ENCODE measurements around the gene USP25. TPM values are rescaled to one million over a fixed set of nuclear protein-coding genes. Genes with fewer than 3 reads are reported as not detected.

Gene USP25
- total and polyA plus RNA-seq, 2 donors, result 19.1 to 111 TPM

- DNase-seq (ENCODE audit: extremely low spot score), result no peak
- Histone ChIP-seq H3K27ac (ENCODE audit: low read depth) (no peak overlapping the region), H3K36me3 (ENCODE audit: insufficient read depth) (no peaks in the 10 kb centered on the region), H3K4me3 (ENCODE audit: low read depth, low read length) (no peak overlapping the region), H3K4me1 (ENCODE audit: insufficient read depth) (no peaks in the 10 kb centered on the region)
- 91% methylated on average over 3 of the region's 3 CpGs for WGBS
Measured at GRCh38 chr21:15740383-15740782, 10.6 kb downstream of the USP25 start.

- H3K36me3 ChIP-seq (ENCODE audit: insufficient read depth), result no peaks in the 10 kb centered on the region
- H3K4me1 ChIP-seq (ENCODE audit: insufficient read depth), result no peaks in the 10 kb centered on the region
- no peak for DNase-seq (ENCODE audit: extremely low spot score)
- H3K27ac ChIP-seq (ENCODE audit: low read depth), result no peak overlapping the region
- H3K4me3 ChIP-seq (ENCODE audit: low read depth, low read length), result no peak overlapping the region
- WGBS, result 38% methylated on average over 1 of the region's 1 CpG
Measured at GRCh38 chr21:15741510-15741909, 11.7 kb downstream of the USP25 start.

GRCh38 chr21:15742052-15742670 lies 12.4 kb downstream of the USP25 start:
- no peaks in the 10 kb centered on the region for H3K36me3 ChIP-seq (ENCODE audit: insufficient read depth)
- whole genome bisulfite sequencing, result 77% methylated on average over 4 of the region's 4 CpGs
- H3K4me1 ChIP-seq (ENCODE audit: insufficient read depth), result no peaks in the 10 kb centered on the region
- H3K4me3 ChIP-seq (ENCODE audit: low read depth, low read length), result no peak overlapping the region
- no peak for DNase-seq (ENCODE audit: extremely low spot score)
- no peak overlapping the region for H3K27ac ChIP-seq (ENCODE audit: low read depth)

GRCh38 chr21:15742694-15743093 lies 12.9 kb downstream of the USP25 start:
- no peak for DNase-seq (ENCODE audit: extremely low spot score)
- no peak overlapping the region for H3K27ac ChIP-seq (ENCODE audit: low read depth)
- H3K4me3 ChIP-seq (ENCODE audit: low read depth, low read length), result no peak overlapping the region
- no peaks in the 10 kb centered on the region for H3K4me1 ChIP-seq (ENCODE audit: insufficient read depth)
- WGBS, result 98% methylated on average over 13 of the region's 13 CpGs
- H3K36me3 ChIP-seq (ENCODE audit: insufficient read depth), result no peaks in the 10 kb centered on the region

- WGBS, result 94% methylated on average over 4 of the region's 4 CpGs
- Histone ChIP-seq H3K36me3 (ENCODE audit: insufficient read depth) (no peaks in the 10 kb centered on the region), H3K4me1 (ENCODE audit: insufficient read depth) (no peaks in the 10 kb centered on the region), H3K27ac (ENCODE audit: low read depth) (no peak overlapping the region), H3K4me3 (ENCODE audit: low read depth, low read length) (no peak overlapping the region)
- no peak for DNase-seq (ENCODE audit: extremely low spot score)
Measured at GRCh38 chr21:15743593-15743992, 13.8 kb downstream of the USP25 start.

- Histone ChIP-seq H3K4me3 (ENCODE audit: low read depth, low read length) (no peak overlapping the region), H3K27ac (ENCODE audit: low read depth) (no peak overlapping the region), H3K36me3 (ENCODE audit: insufficient read depth) (no peaks in the 10 kb centered on the region), H3K4me1 (ENCODE audit: insufficient read depth) (no peaks in the 10 kb centered on the region)
- no peak for DNase-seq (ENCODE audit: extremely low spot score)
- 74% methylated on average over 4 of the region's 4 CpGs for WGBS
Measured at GRCh38 chr21:15744926-15745325, 15.1 kb downstream of the USP25 start.

- no peak overlapping the region for H3K27ac ChIP-seq (ENCODE audit: low read depth)
- H3K4me3 ChIP-seq (ENCODE audit: low read depth, low read length), result no peak overlapping the region
- H3K36me3 ChIP-seq (ENCODE audit: insufficient read depth), result no peaks in the 10 kb centered on the region
- H3K4me1 ChIP-seq (ENCODE audit: insufficient read depth), result no peaks in the 10 kb centered on the region
- 88% methylated on average over 1 of the region's 1 CpG for WGBS
- no peak for DNase-seq (ENCODE audit: extremely low spot score)
Measured at GRCh38 chr21:15748586-15748985, 18.8 kb downstream of the USP25 start.

GRCh38 chr21:15749082-15749860 lies 19.5 kb downstream of the USP25 start:
- H3K36me3 ChIP-seq (ENCODE audit: insufficient read depth), result no peaks in the 10 kb centered on the region
- H3K27ac ChIP-seq (ENCODE audit: low read depth), result no peak overlapping the region
- 60% methylated on average over 5 of the region's 5 CpGs for WGBS
- no peak overlapping the region for H3K4me3 ChIP-seq (ENCODE audit: low read depth, low read length)
- no peaks in the 10 kb centered on the region for H3K4me1 ChIP-seq (ENCODE audit: insufficient read depth)
- DNase-seq (ENCODE audit: extremely low spot score), result no peak

- 37% methylated on average over 2 of the region's 2 CpGs for WGBS
- peaks cover 2% of the 10 kb centered on the region for H3K4me1 ChIP-seq (ENCODE audit: insufficient read depth)
Measured at GRCh38 chr21:15749861-15750159, 20.0 kb downstream of the USP25 start.

GRCh38 chr21:15751037-15751436 lies 21.3 kb downstream of the USP25 start:
- no peak for DNase-seq (ENCODE audit: extremely low spot score)
- Histone ChIP-seq H3K36me3 (ENCODE audit: insufficient read depth) (no peaks in the 10 kb centered on the region), H3K4me3 (ENCODE audit: low read depth, low read length) (no peak overlapping the region), H3K4me1 (ENCODE audit: insufficient read depth) (peaks cover 2% of the 10 kb centered on the region), H3K27ac (ENCODE audit: low read depth) (no peak overlapping the region)
- WGBS, result 74% methylated on average over 1 of the region's 1 CpG

More at GRCh38 chr21:15749861-15750159, 20.0 kb downstream of the USP25 start:
- H3K27ac ChIP-seq (ENCODE audit: low read depth), result no peak overlapping the region
- H3K4me3 ChIP-seq (ENCODE audit: low read depth, low read length), result no peak overlapping the region
- H3K36me3 ChIP-seq (ENCODE audit: insufficient read depth), result no peaks in the 10 kb centered on the region
- DNase-seq (ENCODE audit: extremely low spot score), result no peak

GRCh38 chr21:15751546-15751945 lies 21.8 kb downstream of the USP25 start:
- no peak overlapping the region for H3K4me3 ChIP-seq (ENCODE audit: low read depth, low read length)
- peaks cover 2% of the 10 kb centered on the region for H3K4me1 ChIP-seq (ENCODE audit: insufficient read depth)
- no peak for DNase-seq (ENCODE audit: extremely low spot score)

GRCh38 chr21:15752763-15753407 lies 23.1 kb downstream of the USP25 start:
- H3K27ac ChIP-seq (ENCODE audit: low read depth), result no peak overlapping the region
- no peak overlapping the region for H3K4me3 ChIP-seq (ENCODE audit: low read depth, low read length)
- 74% methylated on average over 3 of the region's 3 CpGs for WGBS
- no peaks in the 10 kb centered on the region for H3K36me3 ChIP-seq (ENCODE audit: insufficient read depth)
- H3K4me1 ChIP-seq (ENCODE audit: insufficient read depth), result peaks cover 3% of the 10 kb centered on the region
- no peak for DNase-seq (ENCODE audit: extremely low spot score)

More at GRCh38 chr21:15751546-15751945, 21.8 kb downstream of the USP25 start:
- Histone ChIP-seq H3K27ac (ENCODE audit: low read depth) (no peak overlapping the region), H3K36me3 (ENCODE audit: insufficient read depth) (no peaks in the 10 kb centered on the region)

GRCh38 chr21:15753741-15754140 lies 24.0 kb downstream of the USP25 start:
- DNase-seq (ENCODE audit: extremely low spot score), result no peak
- H3K27ac ChIP-seq (ENCODE audit: low read depth), result no peak overlapping the region
- peaks cover 3% of the 10 kb centered on the region for H3K4me1 ChIP-seq (ENCODE audit: insufficient read depth)
- 99% methylated on average over 1 of the region's 1 CpG for WGBS
- H3K36me3 ChIP-seq (ENCODE audit: insufficient read depth), result no peaks in the 10 kb centered on the region
- no peak overlapping the region for H3K4me3 ChIP-seq (ENCODE audit: low read depth, low read length)

- Histone ChIP-seq H3K27ac (ENCODE audit: low read depth) (no peak overlapping the region), H3K4me1 (ENCODE audit: insufficient read depth) (peaks cover 3% of the 10 kb centered on the region), H3K36me3 (ENCODE audit: insufficient read depth) (no peaks in the 10 kb centered on the region), H3K4me3 (ENCODE audit: low read depth, low read length) (no peak overlapping the region)
- WGBS, result 54% methylated on average over 1 of the region's 1 CpG
- DNase-seq (ENCODE audit: extremely low spot score), result no peak
Measured at GRCh38 chr21:15754640-15755039, 24.9 kb downstream of the USP25 start.

Data from urinary bladder (tissue), 4 donors.